Head of caudate nucleus (tissue), 42 donors: ENCODE data around the gene SNRNP35.
"Not testable (repeated sequence)": the region's sequence is repeated elsewhere in the genome, so short reads cannot be mapped to it uniquely, and the experiment has no call there.

Experiments
- DNase-seq, 42 donors: peaks; one replicate each; pipeline versions ENCODE4 v3.0.0 to v3.0.0-alpha.2; 2020 to 2021; ENCODE audit warnings: mixed read lengths in 7 of 42
- intact Hi-C: fragments of 100-400 bp; cut with DNase I; formaldehyde crosslinking; loops from one replicate; pipeline ENCODE4 v1.15.0; 2022

The SNRNP35 gene

GRCh38 chr12:123457980-123458779 is at the start of gene SNRNP35:
TSS of gene SNRNP35 (plus strand) at chr12:123458139. CDS start at chr12:123465541, 7,402 bp downstream.
- intact Hi-C loops: loop anchor here (5.0 to 10.0 kb wide), 3 partner anchors 63 to 124 kb away; partner anchors contain the start of genes RILPL1 and TMED2
- DNase-seq: peak; percentile 64 to 92 (median 84)

GRCh38 chr12:123408619-123409018 is 49.3 kb upstream of the SNRNP35 start:
- DNase-seq, intact Hi-C loops: not testable (repeated sequence)

- intact Hi-C loops, DNase-seq: not testable (repeated sequence)
These were observed 48.5 kb upstream of the SNRNP35 start for GRCh38 chr12:123409284-123410040.

- intact Hi-C loops: no loop called here
- no peak for DNase-seq
These were observed 47.9 kb upstream of the SNRNP35 start for GRCh38 chr12:123410041-123410412.

GRCh38 chr12:123421314-123421713 is 36.6 kb upstream of the SNRNP35 start:
- intact Hi-C loops: no loop called here
- no peak for DNase-seq

GRCh38 chr12:123427036-123427769 is 30.7 kb upstream of the SNRNP35 start:
- intact Hi-C loops: no loop called here
- peak in 2 of 42 donors; percentile 17 to 34 for DNase-seq

- intact Hi-C loops: no loop called here
- DNase-seq: no peak
These were observed 29.3 kb upstream of the SNRNP35 start for GRCh38 chr12:123428591-123428990.

GRCh38 chr12:123429101-123429500 is 28.8 kb upstream of the SNRNP35 start:
- DNase-seq, intact Hi-C loops: not testable (repeated sequence)

- DNase-seq: peak in 8 of 42 donors; percentile 8 to 50 (median 18)
- intact Hi-C loops: not testable (repeated sequence)
These were observed 25.8 kb upstream of the SNRNP35 start for GRCh38 chr12:123431951-123432817.

- intact Hi-C loops: no loop called here
- DNase-seq: no peak
These were observed 24.3 kb upstream of the SNRNP35 start for GRCh38 chr12:123433615-123434014.

- intact Hi-C loops: no loop called here
- DNase-seq: no peak
These were observed 22.3 kb upstream of the SNRNP35 start for GRCh38 chr12:123435636-123436016.

- peak; percentile 65 to 95 (median 87) for DNase-seq
- intact Hi-C loops: no loop called here
These were observed 21.6 kb upstream of the SNRNP35 start, which contains the start of gene RILPL2 for GRCh38 chr12:123436017-123436964. TSS of gene RILPL2 (minus strand) at chr12:123436684. CDS start at chr12:123436420, 264 bp downstream.

GRCh38 chr12:123441523-123442164 is 16.3 kb upstream of the SNRNP35 start:
- no peak for DNase-seq
- intact Hi-C loops: no loop called here

GRCh38 chr12:123442774-123443173 is 15.2 kb upstream of the SNRNP35 start:
- no peak for DNase-seq
- intact Hi-C loops: no loop called here

GRCh38 chr12:123444092-123445026 is 13.6 kb upstream of the SNRNP35 start:
- no peak for DNase-seq
- intact Hi-C loops: no loop called here
